H9 (cell line): ENCODE results near the gene TAAR9. TPM values are rescaled to one million over a fixed set of nuclear protein-coding genes. Genes with fewer than 3 reads are reported as not detected.

ENCODE experiments used
- DNase-seq: peaks from one replicate; pipeline ENCODE4 v3.0.0-alpha.2; 2017
- H2AFZ ChIP-seq: one replicate; pipeline ENCODE4 v1.6.1; 2013; ENCODE audit warnings: mild to moderate bottlenecking, low read length, control low read depth, moderate library complexity
- H2AK5ac ChIP-seq: 2 replicates; pipeline ENCODE4 v1.6.1; 2013; ENCODE audit warnings: low read length, control low read depth, mixed read lengths; ENCODE audit not compliant: insufficient read length
- H2BK120ac ChIP-seq: one replicate; pipeline ENCODE4 v1.6.1; 2013; ENCODE audit warnings: low read depth, mild to moderate bottlenecking, low read length, control low read depth, inconsistent platforms; ENCODE audit not compliant: poor library complexity, severe bottlenecking
- H2BK12ac ChIP-seq: 2 replicates; pipeline ENCODE4 v1.6.1; 2013; ENCODE audit warnings: low read length, control low read depth, mixed read lengths, low read depth; ENCODE audit not compliant: insufficient read length
- H2BK15ac ChIP-seq: 2 replicates; pipeline ENCODE4 v1.6.1; 2013; ENCODE audit warnings: low read depth, low read length, control low read depth
- H2BK20ac ChIP-seq: one replicate; pipeline ENCODE4 v1.6.1; 2013; ENCODE audit warnings: low read depth, mild to moderate bottlenecking, low read length, control low read depth, inconsistent platforms; ENCODE audit not compliant: poor library complexity, severe bottlenecking
- H2BK5ac ChIP-seq: 2 replicates; pipeline ENCODE4 v1.6.1; 2013; ENCODE audit warnings: low read length, control low read depth, mixed read lengths; ENCODE audit not compliant: insufficient read length
- H3K14ac ChIP-seq: 2 replicates; pipeline ENCODE4 v1.6.1; 2013; ENCODE audit warnings: low read length, control low read depth; ENCODE audit not compliant: insufficient read depth
- H3K18ac ChIP-seq: 2 replicates; pipeline ENCODE4 v1.6.1; 2013; ENCODE audit warnings: low read depth, mild to moderate bottlenecking, mixed read lengths, low read length, control low read depth; ENCODE audit not compliant: insufficient read length
- H3K23ac ChIP-seq: 2 replicates; pipeline ENCODE4 v1.6.1; 2013; ENCODE audit warnings: low read length, control low read depth, mixed read lengths, low read depth; ENCODE audit not compliant: insufficient read length
- H3K23me2 ChIP-seq: 2 replicates; pipeline ENCODE4 v1.6.1; 2013; ENCODE audit warnings: low read depth, mild to moderate bottlenecking, mixed read lengths, low read length, control low read depth; ENCODE audit not compliant: insufficient read length, poor library complexity, severe bottlenecking
- H3K27ac ChIP-seq: 2 replicates; pipeline ENCODE4 v1.5.1; 2013; ENCODE audit warnings: low read length, control low read depth, mixed read lengths, low read depth; ENCODE audit not compliant: insufficient read length
- H3K27me3 ChIP-seq: 2 replicates; pipeline ENCODE4 v1.6.1; 2013; ENCODE audit warnings: low read length, control low read depth, inconsistent platforms; ENCODE audit not compliant: insufficient read depth
- H3K4ac ChIP-seq: 2 replicates; pipeline ENCODE4 v1.6.1; 2013; ENCODE audit warnings: low read depth, mild to moderate bottlenecking, control low read depth, inconsistent platforms, low read length, moderate library complexity
- H3K4me1 ChIP-seq: 2 replicates; pipeline ENCODE4 v1.6.1; 2013; ENCODE audit warnings: low read length, control low read depth, inconsistent platforms; ENCODE audit not compliant: insufficient read depth
- H3K4me2 ChIP-seq: 2 replicates; pipeline ENCODE4 v1.6.1; 2013; ENCODE audit warnings: low read length, control low read depth, mixed read lengths; ENCODE audit not compliant: insufficient read length, insufficient read depth
- H3K56ac ChIP-seq: 2 replicates; pipeline ENCODE4 v1.6.1; 2013; ENCODE audit warnings: low read depth, mild to moderate bottlenecking, mixed read lengths, low read length, control low read depth; ENCODE audit not compliant: insufficient read length
- H3K79me1 ChIP-seq: 2 replicates; pipeline ENCODE4 v1.6.1; 2013; ENCODE audit warnings: low read depth, mild to moderate bottlenecking, moderate library complexity, low read length, control low read depth, inconsistent platforms; ENCODE audit not compliant: insufficient read depth, poor library complexity, severe bottlenecking
- H3K79me2 ChIP-seq: 2 replicates; pipeline ENCODE4 v1.6.1; 2013; ENCODE audit warnings: low read length, control low read depth, inconsistent platforms; ENCODE audit not compliant: insufficient read depth
- H3K9ac ChIP-seq: 2 replicates; pipeline ENCODE4 v1.6.1; 2013; ENCODE audit warnings: low read length, control low read depth, mixed read lengths; ENCODE audit not compliant: insufficient read length; ENCODE audit errors: extremely low read depth
- H3K9me3 ChIP-seq: one replicate; pipeline ENCODE4 v1.6.1; 2013; ENCODE audit warnings: low read depth, low read length, inconsistent platforms; ENCODE audit not compliant: control insufficient read depth
- H3T11ph ChIP-seq: one replicate; pipeline ENCODE4 v1.6.1; 2013; ENCODE audit warnings: mild to moderate bottlenecking, low read length, control low read depth, inconsistent platforms
- H4K20me1 ChIP-seq: one replicate; pipeline ENCODE4 v1.6.1; 2013; ENCODE audit not compliant: control insufficient read depth, insufficient read length, insufficient read depth
- H4K5ac ChIP-seq: 2 replicates; pipeline ENCODE4 v1.6.1; 2013; ENCODE audit warnings: low read depth, mild to moderate bottlenecking, mixed read lengths, low read length, control low read depth; ENCODE audit not compliant: insufficient read length
- H4K8ac ChIP-seq: replicated peaks from 2 replicates; pipeline ENCODE4 v1.6.1; 2013; ENCODE audit warnings: low read length, control low read depth, mixed read lengths, low read depth; ENCODE audit not compliant: insufficient read length
- H4K91ac ChIP-seq: 2 replicates; pipeline ENCODE4 v1.6.1; 2013; ENCODE audit warnings: low read depth, mild to moderate bottlenecking, moderate library complexity, mixed read lengths, low read length, control low read depth; ENCODE audit not compliant: insufficient read length
- H3K27ac Mint-ChIP-seq, 3 experiments: 2 replicates in 2 of 3; 3 replicates in 1 of 3; pipeline ENCODE4 v1.8.0; 2020 to 2021; ENCODE audit warnings: mixed read lengths in 3 of 3, mild to moderate bottlenecking in 1 of 3, moderate library complexity in 1 of 3
- H3K27me3 Mint-ChIP-seq: 2 replicates; pipeline ENCODE4 v1.8.0; 2021; ENCODE audit warnings: low read depth, mild to moderate bottlenecking, moderate library complexity, mixed read lengths
- H3K36me3 Mint-ChIP-seq, 3 experiments: 2 replicates in 2 of 3; 3 replicates in 1 of 3; pipeline ENCODE4 v1.8.0; 2020 to 2021; ENCODE audit warnings: low read depth in 3 of 3, mixed read lengths in 3 of 3; ENCODE audit not compliant: insufficient read depth in 1 of 3
- H3K4me1 Mint-ChIP-seq, 2 experiments: 2 replicates each; pipeline ENCODE4 v1.8.0; 2020; ENCODE audit warnings: mixed read lengths in 2 of 2
- H3K4me3 Mint-ChIP-seq, 2 experiments: 2 replicates in 1 of 2; 3 replicates in 1 of 2; pipeline ENCODE4 v1.8.0; 2020 to 2021; ENCODE audit warnings: mild to moderate bottlenecking in 2 of 2, mixed read lengths in 2 of 2, moderate library complexity in 1 of 2
- H3K9me3 Mint-ChIP-seq, 2 experiments: 2 replicates in 1 of 2; 3 replicates in 1 of 2; pipeline ENCODE4 v1.8.0; 2020; ENCODE audit warnings: mild to moderate bottlenecking in 2 of 2, mixed read lengths in 2 of 2, moderate library complexity in 1 of 2
- WGBS: extraction: QIAGEN DNeasy Blood & Tissue Kit; methylation state at CpG from one replicate; pipeline ENCODE4 v1.1.7; 2013; ENCODE audit warnings: missing lambda C conversion rate, low lambda C conversion rate, mixed read lengths; ENCODE audit not compliant: insufficient read length; ENCODE audit errors: extremely low coverage; 5-methylcytosine and 5-hydroxymethylcytosine counted together
- total RNA-seq: library from RNA; stranded (reverse); gene quantifications from 2 replicates; pipeline ENCODE4 v1.2.1, GENCODE V29; 2021
- TF ChIP-seq, protein P1 (sequence below): fragments of 200-600 bp; sonication (generic); conservative IDR thresholded peaks from 3 replicates; pipeline ENCODE4 v1.8.0; 2021; ENCODE audit warnings: antibody characterized with exemption, mild to moderate bottlenecking

The TAAR9 gene
- total RNA-seq, 1 experiment from 2014 or later = not detected

DNA sequence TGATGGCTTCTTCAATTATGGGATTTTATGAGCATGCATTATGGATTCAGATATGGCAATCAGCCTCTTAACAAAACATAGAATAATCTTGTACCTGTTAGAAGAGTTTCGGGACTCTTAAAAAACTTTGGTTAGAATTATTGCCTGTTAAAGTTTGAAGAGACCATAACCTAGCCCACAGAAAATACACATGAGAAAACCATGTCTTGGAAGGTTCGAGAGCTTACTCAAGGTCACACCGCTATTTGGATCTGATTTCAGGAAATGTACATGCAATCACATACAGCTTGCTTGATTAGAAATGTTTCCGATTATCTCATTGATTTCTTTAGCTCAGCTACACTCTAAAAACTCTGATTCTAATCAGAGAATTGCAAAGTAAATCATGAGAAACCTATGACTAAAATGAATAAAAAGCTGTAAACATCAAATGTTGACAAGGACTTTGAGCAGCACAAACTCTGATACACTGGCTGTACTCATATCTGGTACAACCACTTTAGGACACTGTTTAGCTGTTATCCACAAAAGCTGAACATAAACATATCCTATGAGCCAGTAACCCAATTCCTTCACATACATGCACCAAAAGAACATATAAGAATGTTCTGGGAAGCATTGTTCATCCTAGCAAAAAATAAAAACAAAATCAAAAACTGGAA, 41.4 kb upstream of the TAAR9 start:
- TF ChIP-seq, protein P1, sequence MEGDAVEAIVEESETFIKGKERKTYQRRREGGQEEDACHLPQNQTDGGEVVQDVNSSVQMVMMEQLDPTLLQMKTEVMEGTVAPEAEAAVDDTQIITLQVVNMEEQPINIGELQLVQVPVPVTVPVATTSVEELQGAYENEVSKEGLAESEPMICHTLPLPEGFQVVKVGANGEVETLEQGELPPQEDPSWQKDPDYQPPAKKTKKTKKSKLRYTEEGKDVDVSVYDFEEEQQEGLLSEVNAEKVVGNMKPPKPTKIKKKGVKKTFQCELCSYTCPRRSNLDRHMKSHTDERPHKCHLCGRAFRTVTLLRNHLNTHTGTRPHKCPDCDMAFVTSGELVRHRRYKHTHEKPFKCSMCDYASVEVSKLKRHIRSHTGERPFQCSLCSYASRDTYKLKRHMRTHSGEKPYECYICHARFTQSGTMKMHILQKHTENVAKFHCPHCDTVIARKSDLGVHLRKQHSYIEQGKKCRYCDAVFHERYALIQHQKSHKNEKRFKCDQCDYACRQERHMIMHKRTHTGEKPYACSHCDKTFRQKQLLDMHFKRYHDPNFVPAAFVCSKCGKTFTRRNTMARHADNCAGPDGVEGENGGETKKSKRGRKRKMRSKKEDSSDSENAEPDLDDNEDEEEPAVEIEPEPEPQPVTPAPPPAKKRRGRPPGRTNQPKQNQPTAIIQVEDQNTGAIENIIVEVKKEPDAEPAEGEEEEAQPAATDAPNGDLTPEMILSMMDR = no peak
- H2BK5ac ChIP-seq = no peak overlapping the region
- H3K27ac ChIP-seq = no peak overlapping the region
- no peak for DNase-seq
- H2BK120ac ChIP-seq = no peak overlapping the region
- H3K14ac ChIP-seq = no peak overlapping the region
- no peaks in the 10 kb centered on the region; the same call in 1 of the 2 replicates for H3K79me2 ChIP-seq
- no peak overlapping the region for H2AFZ ChIP-seq
- no peak overlapping the region for H2AK5ac ChIP-seq
- no peak overlapping the region for H4K5ac ChIP-seq
- Mint-ChIP-seq H3K27me3 (no peaks in the 10 kb centered on the region), H3K4me3 (no peak overlapping the region), H3K36me3 (peaks cover 6 to 24% (median 21%) of the 10 kb centered on the region in 3 experiments; a peak in 6 of 7 replicates), H3K27ac (no peak overlapping the region), H3K4me1 (no peaks in the 10 kb centered on the region), H3K9me3 (peaks cover 0 to 2% of the 10 kb centered on the region in 2 experiments; a peak in 2 of 5 replicates)
- no peak overlapping the region for H3T11ph ChIP-seq
- H3K23ac ChIP-seq = no peak overlapping the region
- H4K8ac ChIP-seq = no peak overlapping the region
- H3K18ac ChIP-seq = no peak overlapping the region
- no peak overlapping the region for H3K56ac ChIP-seq
- no peaks in the 10 kb centered on the region for H4K20me1 ChIP-seq
- no peak overlapping the region for H2BK12ac ChIP-seq
- no peak overlapping the region for H2BK20ac ChIP-seq
- no peak overlapping the region for H4K91ac ChIP-seq
- H3K27me3 ChIP-seq = no peaks in the 10 kb centered on the region
- no CpG with 5 or more reads among the region's 4 CpGs for WGBS
- H3K4me2 ChIP-seq = no peak overlapping the region
- no peak overlapping the region for H3K4ac ChIP-seq
- H3K4me1 ChIP-seq = peaks cover 2% of the 10 kb centered on the region; the same call in 1 of the 2 replicates
- H2BK15ac ChIP-seq = no peak overlapping the region
- H3K79me1 ChIP-seq = no peaks in the 10 kb centered on the region
- no peaks in the 10 kb centered on the region for H3K9me3 ChIP-seq
- H3K9ac ChIP-seq = no peak overlapping the region
- H3K23me2 ChIP-seq = no peaks in the 10 kb centered on the region
